Activated CD8-positive, alpha-beta memory T cell treated with anti-CD3 and anti-CD28 coated beads for 36 hours (primary cell): Measurements from ENCODE around the gene PTPRG. TPM values are rescaled to one million over a fixed set of nuclear protein-coding genes. Genes with fewer than 3 reads are reported as not detected.

Source experiments
- CTCF ChIA-PET: fragments of 350-600 bp; sonication (Branson Sonifier 250); formaldehyde crosslinking; loops from one replicate; lab custom pipeline; 2021; ENCODE audit warnings: antibody characterized with exemption; lab: Charles Lee
- POLR2A ChIA-PET: fragments of 350-600 bp; sonication (Branson Sonifier 250); formaldehyde crosslinking; loops from one replicate; lab custom pipeline; 2021; ENCODE audit warnings: antibody characterized with exemption; lab: Charles Lee
- total RNA-seq, 2 experiments: library from RNA; stranded (reverse); gene quantifications; one replicate each; pipeline ENCODE4 v1.2.3, GENCODE V29; 2021

PTPRG gene
- total RNA-seq, 2 experiments from 2014 or later = not detected

DNA sequence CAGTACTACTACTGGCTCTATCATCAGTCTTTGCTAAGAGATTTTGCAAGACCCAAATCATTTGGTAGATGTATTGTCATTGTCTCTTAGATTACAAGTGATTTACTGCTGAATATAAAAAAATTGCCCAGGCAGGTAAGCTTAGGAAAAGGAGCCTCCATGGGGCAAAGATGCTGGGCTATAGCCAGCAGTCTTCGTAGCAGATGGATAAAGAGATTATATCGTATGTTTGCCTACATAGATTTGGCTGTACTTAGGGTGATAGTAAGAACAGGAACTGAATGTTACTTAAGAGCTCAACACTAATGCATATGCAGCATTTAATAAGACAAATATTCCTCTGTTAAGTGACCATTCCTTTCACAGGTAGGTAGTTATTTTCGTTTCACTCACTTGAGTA lies 48.9 kb downstream of the PTPRG start:
- CTCF ChIA-PET = no interaction called here

DNA sequence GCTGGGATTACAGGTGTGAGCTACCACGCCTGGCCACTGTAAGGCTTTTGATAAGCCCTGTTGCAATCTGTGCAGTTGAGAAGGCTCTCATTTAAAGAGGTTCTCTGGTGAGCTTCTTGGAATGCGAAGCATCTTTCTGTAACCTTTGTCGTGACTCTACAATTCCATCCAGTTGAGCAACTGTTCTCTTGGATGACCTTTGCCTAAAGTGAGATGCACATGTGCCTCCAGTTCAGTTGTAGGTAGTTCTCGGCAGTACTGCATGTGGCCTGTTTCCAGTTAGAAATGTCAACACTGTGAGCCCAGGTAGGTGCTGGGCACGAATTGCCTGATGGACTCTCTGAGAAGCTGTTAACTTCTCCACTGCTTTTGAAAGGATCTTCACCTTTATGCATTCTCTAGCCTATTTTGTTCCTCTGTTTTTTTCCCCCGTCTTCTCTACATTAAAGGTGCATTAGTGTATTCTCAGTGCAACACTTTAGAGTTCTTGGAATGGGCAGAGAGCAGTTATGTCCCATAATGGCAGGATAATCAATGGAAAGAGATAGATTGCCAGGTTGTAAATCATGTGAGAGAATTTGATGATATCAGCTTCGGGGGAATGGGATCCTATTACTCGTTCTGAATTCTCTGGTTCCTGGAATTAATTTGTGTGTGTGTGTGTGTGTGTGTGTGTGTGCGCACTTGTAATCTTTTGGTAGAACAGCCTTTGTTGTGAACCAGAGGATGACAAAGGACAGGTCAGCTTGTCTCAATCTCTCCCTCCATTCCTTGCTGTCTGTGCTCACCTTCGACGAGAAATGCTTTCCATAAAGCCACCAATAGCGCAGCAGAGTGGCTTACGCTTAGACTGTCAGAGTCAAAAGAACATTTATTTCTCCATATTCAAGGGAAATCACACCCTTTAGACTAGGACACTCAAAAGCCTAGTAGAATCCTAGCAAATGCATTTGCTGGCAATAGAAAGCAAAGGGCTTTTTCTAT lies 51.1 kb downstream of the PTPRG start:
- POLR2A ChIA-PET = no interaction called here
- CTCF ChIA-PET = no interaction called here

More for the DNA sequence above, 48.9 kb downstream of the PTPRG start:
- POLR2A ChIA-PET = no interaction called here

DNA sequence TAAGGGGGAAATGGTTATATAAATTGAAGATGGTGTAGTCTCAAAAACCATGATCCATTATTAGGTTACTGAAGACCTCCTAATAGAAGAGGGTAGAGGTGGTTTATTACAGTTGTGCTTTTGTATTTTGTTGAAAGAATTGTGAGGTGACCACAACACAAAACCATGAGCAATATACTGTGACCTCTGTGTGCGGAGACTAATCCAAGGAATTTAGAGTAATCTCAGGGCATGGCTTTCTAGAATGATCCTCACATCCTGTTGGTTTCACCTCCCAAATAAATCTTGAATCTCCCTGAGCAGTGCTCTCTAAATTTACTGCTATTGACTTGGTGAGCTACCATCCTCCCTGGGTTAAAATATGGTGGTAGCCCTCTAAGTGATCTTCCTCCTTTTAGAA lies 52.3 kb downstream of the PTPRG start:
- ChIA-PET CTCF (no interaction called here), POLR2A (no interaction called here)

DNA sequence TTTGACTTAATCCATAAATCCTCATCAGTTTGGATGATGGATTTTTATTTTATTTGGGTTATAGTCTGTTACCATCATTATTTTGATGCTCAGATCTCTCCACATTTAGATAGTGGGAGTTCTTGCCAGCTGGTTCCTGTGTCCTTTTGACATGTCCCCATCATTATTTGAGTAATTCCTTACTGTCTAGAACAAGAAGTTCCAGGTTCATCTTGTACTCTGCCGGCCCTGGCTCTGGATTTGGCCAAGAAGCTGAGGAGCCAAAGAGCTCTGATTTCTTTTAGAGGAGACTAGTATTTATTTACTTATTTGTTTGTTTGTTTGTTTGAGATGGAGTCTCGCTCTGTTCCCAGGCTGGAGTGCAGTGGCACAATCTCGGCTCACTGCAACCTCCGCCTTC lies 54.3 kb downstream of the PTPRG start:
- POLR2A ChIA-PET = no interaction called here
- CTCF ChIA-PET = no interaction called here

DNA sequence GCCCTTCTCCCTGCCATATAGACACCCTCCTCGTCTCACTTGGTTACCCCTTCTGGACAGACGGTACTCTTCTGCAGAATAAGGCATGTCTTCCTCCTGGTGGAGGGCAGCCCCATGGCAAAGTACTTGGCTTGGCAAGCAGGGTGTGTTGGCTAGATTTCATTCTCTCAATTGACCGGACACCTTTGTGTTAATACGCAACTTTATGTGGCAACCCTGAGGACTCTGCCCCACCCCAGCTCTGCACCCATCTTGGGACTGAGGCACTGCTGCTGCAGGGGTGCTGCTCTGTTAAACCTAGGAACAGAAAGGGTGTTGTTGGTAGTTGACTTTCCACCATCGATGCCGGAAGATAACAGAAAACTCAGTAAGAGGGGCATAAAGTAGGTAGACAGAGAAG lies 55.2 kb downstream of the PTPRG start:
- ChIA-PET CTCF (no interaction called here), POLR2A (no interaction called here)

DNA sequence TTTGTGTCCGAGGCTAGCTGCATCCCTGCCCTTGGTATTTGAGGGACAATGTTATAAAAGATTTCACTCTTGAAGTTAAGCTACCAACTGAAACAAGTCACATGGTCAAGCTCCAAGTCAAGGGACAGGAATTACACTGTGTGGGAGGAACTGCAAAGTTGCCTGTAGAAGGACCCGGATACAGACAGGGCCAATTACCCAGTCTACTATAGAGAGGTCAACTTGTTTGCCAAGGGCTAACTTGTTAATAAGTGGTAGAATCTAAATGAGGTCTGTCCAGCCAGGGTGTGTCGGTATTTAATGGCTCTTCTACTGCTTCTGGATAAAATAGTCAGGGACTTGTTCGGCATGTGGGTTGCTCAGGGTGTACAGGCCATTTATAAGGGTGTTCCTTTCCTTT lies 55.7 kb downstream of the PTPRG start:
- CTCF ChIA-PET = no interaction called here
- POLR2A ChIA-PET = no interaction called here

DNA sequence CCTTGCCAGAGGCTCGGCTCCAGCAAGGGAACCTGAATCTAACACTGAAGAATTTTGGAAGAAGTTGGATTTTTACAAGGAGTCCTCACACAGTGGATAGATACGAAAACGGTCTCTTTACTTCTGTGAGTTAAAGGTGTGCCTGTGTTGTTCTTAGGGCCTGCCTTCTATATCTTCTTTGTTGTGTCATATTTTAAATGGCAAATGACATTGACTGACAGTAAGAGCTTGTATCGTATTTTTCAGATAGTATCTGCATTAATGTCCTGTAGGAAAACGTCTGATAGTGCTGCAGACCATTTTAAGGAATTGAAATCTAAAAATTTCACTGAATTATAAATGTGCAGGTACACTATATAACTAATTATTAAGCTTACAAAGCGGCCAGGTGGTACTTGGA lies 56.3 kb downstream of the PTPRG start:
- ChIA-PET POLR2A (no interaction called here), CTCF (no interaction called here)

DNA sequence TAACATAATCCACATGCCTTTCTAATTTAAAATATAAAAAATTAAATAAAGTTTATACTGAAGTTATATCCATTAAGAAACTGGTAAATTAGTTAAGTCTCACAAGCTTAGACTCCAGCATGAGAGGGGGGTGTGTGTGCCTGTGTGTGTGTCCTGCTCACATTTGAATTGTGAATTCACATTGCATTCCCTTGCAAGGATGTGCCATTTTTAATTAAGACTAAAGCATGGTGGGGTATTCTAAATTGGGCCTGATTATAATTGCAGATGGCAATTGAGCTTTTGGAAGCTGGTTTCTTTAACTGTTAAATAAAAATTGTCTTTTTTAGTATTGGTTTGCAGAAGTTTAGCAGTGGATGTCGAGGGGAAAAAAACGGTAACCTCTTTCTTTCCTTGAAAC lies 56.9 kb downstream of the PTPRG start:
- CTCF ChIA-PET = no interaction called here
- POLR2A ChIA-PET = no interaction called here

DNA sequence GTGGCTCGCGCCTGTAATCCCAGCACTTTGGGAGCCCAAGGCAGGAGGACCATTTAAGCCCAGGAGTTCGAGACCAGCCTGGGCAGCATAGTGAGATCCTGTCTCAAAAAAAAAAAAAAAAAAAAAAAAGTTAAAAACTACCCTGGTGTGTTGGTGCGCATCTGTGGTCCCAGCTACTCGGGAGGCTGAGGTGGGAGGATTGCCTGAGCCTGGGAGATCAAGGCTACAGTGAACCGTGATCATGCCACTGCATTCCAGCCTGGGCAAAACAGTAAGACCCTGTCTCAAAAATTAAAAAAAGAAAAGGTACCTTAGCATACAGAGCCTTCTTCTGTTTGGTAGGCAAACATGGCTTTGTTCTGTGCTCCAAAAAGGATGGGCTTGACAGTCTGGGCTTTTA lies 57.5 kb downstream of the PTPRG start:
- ChIA-PET CTCF (no interaction called here), POLR2A (no interaction called here)

DNA sequence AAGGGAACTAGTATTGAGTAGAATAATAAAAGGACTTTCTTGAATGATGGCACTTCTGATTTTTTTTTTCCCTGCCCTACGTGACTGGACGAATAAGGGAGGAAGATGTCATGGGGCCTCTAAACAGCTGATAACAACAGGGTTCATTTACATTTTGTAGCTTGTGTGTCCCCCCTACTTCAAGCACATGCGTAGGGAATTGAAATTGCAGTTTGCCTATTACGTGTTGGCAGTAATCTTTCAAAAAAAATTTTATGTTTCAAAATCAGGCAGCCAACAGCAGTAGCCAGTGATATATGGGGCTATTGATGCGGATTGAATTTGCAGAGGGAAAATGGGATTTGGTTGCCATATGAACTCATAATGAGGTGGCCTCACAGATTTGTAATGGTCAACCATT lies 58.7 kb downstream of the PTPRG start:
- POLR2A ChIA-PET = no interaction called here
- CTCF ChIA-PET = no interaction called here

DNA sequence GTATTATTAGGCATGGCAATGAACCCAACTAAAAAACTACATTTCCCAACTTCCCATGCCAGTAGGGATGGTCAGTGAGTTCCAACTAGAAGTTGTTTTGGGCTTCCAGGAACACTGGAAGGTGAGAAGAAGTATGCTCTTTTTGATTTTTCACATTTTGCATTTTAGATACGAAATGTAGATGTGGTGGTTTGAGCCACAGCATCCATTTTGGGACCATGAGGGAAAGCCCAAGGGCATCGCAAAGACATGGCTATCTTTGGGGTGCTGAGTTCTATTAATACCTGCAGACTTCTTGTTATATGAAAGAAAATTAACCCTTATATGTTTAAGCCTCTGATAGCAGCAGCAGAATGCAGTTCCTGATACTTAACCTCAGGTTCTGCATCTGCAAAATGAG lies 62.9 kb downstream of the PTPRG start:
- POLR2A ChIA-PET = no interaction called here
- CTCF ChIA-PET = no interaction called here

DNA sequence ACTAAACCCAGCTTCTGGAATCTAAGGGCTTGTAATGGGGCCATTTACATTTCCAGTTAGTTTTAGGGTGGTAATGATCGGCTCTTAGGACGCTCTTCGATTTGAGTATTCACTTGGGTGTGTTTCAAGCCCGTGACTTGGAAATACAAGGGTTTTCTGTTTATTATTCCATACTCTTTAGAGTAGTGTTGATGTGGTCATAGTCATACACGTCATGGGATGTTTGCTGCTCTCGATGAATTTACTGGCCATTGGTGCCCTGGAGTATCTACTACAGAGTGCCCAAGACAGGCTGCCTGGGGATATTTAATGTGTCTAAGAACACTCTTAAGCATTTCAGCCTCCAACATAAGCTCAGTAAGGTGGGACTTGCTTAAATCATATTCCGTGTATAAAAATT lies 64.1 kb downstream of the PTPRG start:
- ChIA-PET CTCF (no interaction called here), POLR2A (no interaction called here)

DNA sequence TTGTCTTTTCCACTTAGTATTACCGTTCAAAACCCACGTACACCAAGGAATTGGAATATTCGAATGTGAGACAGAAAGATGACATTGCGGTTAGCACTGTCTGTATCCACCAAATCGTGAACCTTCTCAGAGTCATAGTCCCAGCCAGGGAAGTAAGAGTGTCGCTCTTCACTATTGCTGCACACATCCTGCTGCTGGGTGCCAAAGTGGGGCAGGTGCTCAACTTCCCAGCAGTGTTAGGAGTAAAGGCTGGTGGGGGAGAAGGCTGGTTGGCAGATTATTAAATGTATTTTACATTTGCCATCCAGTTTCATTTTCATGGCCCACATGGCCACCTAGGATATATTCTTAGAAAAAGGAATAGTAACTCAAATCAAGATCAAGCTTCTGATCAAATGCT lies 65.1 kb downstream of the PTPRG start:
- POLR2A ChIA-PET = no interaction called here
- CTCF ChIA-PET = no interaction called here

DNA sequence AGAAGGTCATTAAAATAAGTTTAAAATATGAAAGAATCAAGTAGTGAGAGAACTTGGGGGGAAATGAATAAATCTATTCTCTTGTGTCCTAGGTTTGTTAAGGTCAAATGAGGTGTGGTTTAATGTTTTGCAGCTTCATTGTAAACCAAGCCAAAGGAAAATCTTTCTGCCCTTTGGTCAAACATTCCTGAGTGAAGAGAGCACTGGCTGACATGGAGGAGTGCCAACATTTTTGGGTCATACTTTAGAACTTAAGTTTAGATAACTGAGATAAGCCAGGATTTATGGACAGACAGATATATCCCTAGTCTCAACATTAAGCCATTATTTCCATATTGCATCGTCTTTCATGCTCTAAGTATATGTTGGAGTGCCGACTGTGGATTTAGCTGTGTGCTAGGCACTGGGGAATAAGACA lies 66.4 kb downstream of the PTPRG start:
- POLR2A ChIA-PET = no interaction called here
- CTCF ChIA-PET = no interaction called here

DNA sequence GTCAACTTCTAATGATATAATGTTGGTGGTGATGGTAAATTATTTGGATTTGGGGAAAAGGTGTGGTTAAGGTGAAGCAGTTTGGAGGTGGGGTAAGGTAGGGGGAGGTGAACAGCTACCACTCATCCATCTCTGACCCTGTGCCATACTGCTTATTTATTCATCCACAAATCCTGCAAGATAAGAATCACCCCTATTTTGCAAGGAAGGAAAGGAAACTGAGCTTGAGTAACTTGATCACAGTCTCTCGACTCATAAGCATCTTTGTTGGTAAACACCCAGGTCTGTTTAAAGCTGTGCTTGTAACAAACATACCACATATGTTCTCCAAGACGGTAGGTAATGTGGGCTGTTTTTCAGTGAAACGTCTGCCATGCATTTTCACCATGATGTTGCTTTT lies 67.3 kb downstream of the PTPRG start:
- POLR2A ChIA-PET = no interaction called here
- CTCF ChIA-PET = no interaction called here

DNA sequence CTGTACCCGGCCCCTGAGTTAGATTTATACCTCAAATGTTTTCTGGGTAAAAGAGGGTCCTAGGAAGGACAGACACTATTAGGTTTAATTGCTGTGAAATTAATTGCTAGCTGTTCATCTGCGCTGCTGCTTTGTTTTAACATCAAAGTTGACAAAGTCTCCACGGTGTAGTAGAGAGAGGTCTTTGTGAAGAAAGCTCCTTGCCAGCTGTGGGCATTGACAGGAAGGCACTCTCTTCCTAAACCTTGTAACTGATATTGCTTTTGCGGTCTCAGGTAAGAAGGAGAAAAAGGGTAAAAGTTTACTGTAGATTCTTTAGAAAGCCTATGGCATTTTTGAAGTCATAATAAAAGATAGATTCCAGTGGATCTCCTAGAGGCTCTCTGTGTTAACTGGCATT lies 68.1 kb downstream of the PTPRG start:
- POLR2A ChIA-PET = no interaction called here
- CTCF ChIA-PET = no interaction called here

DNA sequence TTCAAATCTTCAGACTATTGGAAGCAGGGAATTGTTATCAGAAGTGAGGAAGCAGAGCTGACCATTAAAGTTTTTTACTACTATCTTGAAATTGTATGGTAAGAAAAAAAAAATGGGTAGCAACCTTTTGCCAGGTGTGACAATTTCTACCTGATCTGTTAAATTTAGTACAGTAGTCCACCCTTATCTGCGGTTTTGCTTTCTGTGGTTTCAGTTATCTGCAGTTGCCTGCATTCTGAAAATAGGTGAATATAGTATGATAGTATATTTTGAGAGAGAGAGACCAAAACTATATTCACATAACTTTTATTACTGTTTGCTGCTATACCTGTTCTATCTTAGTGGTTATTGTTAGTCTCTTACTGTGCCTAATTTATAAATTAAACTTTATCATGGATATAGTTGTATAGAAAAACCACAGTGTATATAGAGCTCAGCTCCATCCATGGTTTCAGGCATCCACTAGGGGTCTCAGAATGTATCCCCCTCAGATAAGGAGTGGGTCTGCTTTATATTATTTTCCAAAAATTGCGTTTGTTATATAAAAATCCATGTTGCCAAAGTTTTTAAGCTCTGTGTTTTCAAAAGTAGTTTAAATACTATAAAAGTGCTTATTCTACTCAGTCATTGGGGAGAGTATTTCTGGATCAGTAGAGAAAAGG lies 69.9 kb downstream of the PTPRG start:
- CTCF ChIA-PET = no interaction called here
- POLR2A ChIA-PET = no interaction called here

DNA sequence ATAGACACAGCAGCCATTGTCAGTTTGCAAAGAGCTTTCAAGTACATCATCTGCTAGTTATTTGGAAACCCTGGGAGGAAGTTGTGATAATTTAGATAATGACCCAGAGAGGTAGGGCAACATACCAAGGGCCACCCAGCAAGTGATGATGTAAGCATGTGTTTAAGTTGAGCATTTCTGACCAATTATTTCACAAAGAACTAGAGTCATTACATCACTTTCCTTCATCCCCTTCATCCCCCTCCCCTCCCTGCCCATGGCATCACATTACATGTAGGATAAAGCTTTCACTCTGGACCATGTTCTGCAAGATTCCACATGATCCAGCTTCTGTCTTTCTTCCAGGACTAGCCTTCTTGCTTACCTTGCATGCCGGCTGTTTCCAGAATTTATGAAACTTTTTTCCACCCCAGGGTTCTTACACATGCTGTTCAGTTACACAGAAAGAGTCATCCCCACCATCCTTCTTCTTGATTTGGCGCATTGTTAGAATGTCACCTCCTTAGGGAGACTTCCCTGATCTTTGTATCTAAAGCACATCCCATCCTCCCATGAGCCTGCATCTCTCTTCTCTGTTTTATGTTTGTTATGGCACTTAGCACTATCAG lies 71.3 kb downstream of the PTPRG start:
- ChIA-PET POLR2A (no interaction called here), CTCF (no interaction called here)

DNA sequence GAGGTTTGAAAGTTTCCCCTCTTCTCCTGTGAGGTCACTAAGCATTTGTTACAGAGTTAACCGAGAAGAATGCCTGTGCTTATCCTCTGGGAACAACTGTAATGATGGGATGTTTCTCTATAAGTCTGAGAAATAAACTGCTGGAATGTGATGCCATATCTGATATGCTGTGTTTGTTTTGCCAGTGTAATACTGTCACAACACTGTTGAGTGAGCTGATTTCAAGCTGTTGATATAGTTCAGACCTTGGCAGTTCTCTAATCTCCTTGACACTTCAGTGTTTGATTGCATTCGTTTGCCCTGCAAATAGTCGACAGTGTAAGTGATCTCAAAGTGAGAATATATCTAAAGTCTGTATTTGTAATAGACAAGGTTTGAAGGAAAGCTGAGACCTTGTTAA lies 73.3 kb downstream of the PTPRG start:
- CTCF ChIA-PET = interaction anchor here (0.6 kb wide), 1 partner anchor 475 kb away, joined by 4 read pairs; no protein-coding TSS in a partner anchor

More for the DNA sequence above, 73.3 kb downstream of the PTPRG start:
- POLR2A ChIA-PET = no interaction called here
